Stimulated activated CD8-positive, alpha-beta memory T cell treated with anti-CD3 and anti-CD28 coated beads, Interleukin-4, amount 100 ng/mL, for 24 hours (primary cell): ENCODE data around the gene ALOX12B.
"Not testable (repeated sequence)": the region's sequence is repeated elsewhere in the genome, so short reads cannot be mapped to it uniquely, and the experiment has no call there.

ENCODE experiments used
- DNase-seq: peaks from one replicate; pipeline ENCODE4 v3.0.0-alpha.2; 2020; ENCODE audit warnings: low read depth

ALOX12B gene

GRCh38 chr17:8118769-8119580, 31.5 kb upstream of the ALOX12B start:
- DNase-seq: peak; percentile 79

- no peak for DNase-seq
Observed at GRCh38 chr17:8117980-8118768, 30.7 kb upstream of the ALOX12B start, which contains the start of gene ALOXE3. Gene ALOXE3, minus strand, starts transcription at chr17:8118514. Its CDS starts 524 bp downstream, at chr17:8117990.

- no peak for DNase-seq
Observed at GRCh38 chr17:8117367-8117979, 30.0 kb upstream of the ALOX12B start.

DNA sequence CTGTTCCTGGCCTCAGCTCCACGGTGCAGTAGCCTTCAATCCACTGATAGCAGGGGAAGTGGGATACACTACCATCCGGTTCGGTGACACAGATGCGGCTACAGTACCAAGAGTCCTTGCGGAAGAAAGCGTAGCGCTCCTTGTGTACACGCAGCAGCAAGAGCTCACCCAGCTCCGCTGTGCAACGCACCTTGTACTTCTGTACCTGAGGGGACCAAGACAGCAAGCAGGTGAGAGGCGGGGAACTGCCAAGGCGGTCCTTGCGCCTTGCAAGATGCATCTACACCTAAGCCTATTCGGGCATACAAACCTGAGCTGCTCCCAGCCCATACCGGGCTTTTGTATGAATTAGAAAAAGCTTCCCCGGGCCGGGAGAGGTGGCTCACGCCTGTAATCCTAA, 29.3 kb upstream of the ALOX12B start:
- DNase-seq: no peak

- no peak for DNase-seq
Observed at GRCh38 chr17:8110907-8111306, 23.4 kb upstream of the ALOX12B start.

DNA sequence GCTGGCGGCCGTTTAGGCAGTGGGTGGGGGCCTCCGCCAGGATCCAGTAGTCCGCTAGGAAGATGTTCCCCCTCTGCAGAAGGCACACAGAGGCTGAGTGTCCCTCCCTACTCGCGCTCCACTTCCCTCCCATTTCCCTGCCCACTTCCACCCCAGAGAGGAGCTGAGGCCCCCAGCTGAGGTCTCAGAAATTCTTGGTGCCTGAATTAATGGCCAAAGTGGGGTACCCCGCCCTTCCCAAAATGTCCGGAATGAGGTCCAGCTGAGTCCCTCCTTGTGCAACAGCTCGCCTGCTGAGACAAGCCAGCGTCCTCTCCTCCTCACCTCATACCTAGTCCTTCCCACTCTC, 22.9 kb upstream of the ALOX12B start:
- DNase-seq: no peak

- DNase-seq: peak; percentile 70
Observed at GRCh38 chr17:8109661-8110455, 22.3 kb upstream of the ALOX12B start.

DNA sequence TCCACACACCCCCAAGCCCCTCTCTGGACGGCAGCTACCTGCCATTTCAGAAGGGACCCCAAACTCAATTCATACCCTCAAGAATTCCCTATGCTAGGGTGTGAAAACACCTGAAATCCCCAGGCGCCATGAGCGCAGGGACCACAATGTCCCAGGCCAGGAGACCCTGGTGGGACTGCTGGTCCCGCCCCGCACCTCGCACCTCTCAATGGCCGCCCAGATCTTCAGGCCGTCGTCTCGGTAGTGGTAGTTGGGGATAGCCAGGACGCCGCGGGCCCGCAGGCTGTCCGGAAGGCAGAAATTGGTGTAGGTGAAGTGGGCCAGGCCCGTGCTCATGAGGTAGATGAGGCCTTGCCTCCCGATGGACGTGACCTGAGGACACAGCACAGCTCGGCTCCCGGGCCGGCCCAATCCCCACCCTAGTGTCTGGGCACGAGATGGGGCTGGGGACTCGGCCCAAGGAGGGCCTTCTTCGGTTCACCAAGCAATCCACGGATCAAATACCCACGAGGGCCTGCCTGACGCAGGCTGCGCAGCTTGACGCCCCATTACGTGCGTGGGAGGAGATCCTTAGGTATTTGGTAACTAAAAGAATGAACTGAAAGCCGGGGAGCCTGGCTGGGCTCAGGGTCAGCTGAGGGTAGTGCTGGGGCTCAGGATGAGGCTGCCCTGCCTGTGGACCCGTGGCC, 21.6 kb upstream of the ALOX12B start:
- no peak for DNase-seq

DNA sequence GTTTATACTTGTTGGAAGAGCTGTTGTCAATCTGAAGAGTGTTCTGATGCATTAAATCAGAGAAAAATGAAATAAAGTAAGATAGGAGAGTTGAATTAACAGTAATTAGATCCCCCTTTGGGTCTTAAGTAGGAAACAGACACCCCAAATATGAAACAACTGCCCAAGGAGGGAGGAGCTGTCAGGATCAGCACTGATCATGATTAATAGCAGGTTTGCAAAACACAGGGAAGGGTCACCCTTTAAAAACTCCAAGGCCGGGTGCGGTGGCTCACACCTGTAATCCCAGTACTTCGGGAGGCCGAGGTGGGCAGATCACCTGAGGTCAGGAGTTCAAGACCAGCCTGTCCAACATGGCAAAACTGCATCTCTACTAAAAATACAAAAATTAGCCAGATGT, 19.5 kb upstream of the ALOX12B start:
- DNase-seq: not testable (repeated sequence)

GRCh38 chr17:8105957-8106398, 18.5 kb upstream of the ALOX12B start:
- no peak for DNase-seq

DNA sequence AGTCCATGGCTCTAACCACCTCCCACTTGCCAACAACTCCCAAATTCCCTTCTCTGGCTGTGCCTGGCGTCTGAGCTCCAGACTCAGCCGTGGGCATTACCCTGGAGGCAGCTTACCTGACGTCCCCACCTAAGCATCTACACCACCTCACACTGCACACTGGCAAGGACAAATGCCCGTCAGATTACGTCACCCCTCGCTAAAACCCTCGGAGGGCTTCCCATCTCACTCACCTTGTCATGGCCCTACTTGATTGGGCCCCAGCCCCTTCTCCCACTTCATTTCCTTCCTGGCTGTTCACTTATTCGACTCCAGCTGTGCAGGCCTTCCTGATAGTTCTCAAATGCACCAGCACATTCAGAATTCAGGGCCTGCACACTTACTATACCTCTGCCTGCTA, 17.4 kb upstream of the ALOX12B start:
- no peak for DNase-seq

- no peak for DNase-seq
Observed at GRCh38 chr17:8103549-8103948, 16.0 kb upstream of the ALOX12B start.

- DNase-seq: no peak
Observed at GRCh38 chr17:8101721-8102120, 14.2 kb upstream of the ALOX12B start.

DNA sequence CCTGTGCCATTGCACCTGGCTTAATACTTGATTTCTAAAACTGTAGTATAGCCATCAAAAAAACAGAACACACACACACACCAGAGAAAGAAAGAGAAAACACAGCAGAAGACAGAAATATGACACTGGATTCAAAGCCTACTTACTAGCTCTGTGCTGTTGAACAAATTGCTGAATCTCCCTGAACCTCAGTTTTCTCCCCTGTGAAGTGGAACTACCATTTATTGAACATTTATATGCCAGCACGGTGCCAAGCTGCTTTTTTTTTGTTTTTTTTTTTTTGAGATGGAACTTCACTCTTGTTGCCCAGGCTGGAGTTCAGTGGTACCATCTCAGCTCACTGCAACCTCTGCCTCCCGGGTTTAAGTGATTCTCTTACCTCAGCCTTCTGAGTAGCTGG, 13.2 kb upstream of the ALOX12B start:
- no peak for DNase-seq

DNA sequence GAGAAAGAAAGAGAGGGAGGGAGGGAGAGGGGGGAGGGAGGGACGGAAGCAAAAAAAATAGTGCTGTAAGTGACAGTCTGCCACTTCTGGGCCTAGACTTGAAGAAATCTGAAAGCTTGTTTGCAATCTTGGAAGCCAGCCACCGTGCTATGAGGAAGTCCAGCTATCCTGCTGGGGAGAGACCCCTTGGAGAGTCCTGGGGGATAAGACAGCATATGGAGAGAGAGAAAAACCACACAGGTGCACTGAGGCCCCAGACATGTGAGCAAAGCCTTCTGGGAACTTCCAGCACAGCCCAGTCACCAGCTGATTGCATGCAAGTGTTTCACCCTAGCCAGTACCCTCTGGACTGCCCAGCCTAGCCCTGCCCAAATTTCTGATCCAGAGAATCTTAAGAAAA, 12.6 kb upstream of the ALOX12B start:
- DNase-seq: no peak

GRCh38 chr17:8096541-8096940, 9.0 kb upstream of the ALOX12B start:
- DNase-seq: no peak

DNA sequence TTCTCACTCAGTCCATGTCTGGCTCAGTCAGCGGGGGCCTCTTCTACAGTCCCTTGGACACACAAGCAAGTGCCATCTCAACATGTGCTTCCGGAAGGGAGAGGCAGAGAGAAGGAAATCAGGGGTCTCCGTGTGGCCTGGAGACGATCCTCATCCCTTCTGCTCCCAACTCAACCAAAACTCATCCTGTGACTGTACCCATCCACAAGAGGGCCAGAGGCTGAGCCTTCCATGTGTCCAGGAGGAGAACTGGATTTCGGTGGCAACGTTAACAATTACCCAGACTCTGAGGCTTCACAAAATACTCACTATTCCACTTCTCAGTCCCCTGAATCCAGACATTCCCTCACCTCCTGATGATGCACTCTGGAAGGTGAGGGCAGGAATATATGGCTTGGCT, 7.8 kb upstream of the ALOX12B start:
- DNase-seq: no peak

DNA sequence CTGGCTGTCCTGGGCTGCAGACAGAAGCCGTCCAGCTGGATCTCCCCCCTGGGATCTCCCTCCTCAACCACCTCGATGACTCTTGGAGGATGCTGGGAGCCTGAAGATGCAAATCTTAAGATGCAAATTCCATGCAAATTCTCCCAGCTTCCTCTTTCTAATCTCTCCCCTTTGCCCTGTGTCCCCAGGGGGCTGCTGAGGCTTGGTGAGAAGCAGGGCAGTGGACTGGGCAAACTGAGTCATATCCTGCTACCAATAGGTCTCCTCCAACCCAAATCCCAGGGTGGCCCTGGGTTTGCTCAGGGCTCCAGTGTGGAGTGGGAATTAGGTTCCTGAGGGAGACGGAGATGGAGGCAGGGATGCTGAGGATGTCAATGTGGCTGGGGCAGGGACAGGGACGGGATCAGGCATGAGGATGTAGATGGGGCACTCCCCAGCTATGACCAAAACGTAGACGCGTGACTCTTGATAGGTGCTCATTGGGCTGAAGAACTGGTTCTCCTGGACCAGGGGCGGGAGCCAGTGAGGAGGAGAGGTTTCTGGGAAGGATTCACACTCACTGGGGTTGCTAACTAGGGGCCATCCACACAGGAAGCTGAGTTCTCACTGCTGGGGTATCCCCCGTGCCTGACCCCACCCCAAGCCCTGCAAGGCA, 3.6 kb upstream of the ALOX12B start:
- no peak for DNase-seq

DNA sequence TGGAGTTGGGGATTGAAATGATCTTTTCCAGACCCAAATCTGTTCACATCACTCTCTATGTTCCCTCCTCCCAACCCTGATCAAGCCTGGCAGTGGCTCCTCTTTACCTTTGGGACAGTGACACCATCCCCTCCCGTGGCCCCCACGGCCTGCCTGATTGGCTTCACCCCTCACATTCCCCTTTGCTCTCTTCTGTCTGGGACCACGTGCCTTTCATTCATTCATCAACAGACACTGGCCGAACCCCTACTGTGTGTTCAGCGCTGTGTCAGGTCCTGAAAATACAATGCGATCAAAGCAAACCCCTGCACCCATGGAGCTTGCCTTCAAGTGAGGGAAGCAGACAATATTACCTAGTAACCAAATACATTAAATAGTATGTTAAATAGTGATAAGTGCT, 2.2 kb upstream of the ALOX12B start:
- DNase-seq: no peak

- DNase-seq: no peak
Observed at GRCh38 chr17:8087952-8088230, 375 bp upstream of the ALOX12B start.

DNA sequence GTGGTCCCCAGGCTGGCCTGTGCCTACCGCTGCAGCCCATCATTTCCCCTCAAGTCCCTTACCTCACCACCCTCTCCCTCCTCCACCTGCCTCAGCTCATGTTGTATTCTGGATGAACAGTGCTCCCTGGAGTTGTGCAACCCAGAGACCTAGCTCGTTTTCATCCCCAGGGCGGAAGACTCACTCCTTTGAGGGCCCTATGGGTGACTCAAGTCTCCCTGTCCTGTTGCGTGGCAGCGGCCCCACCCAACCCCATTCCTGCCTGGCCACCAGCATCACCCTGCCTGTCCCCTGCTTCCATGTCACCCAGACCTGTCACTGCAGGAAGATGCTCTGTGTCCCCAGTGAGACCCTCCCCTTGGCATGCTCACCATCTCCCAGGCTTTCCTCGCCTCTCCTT, 3.3 kb downstream of the ALOX12B start:
- no peak for DNase-seq
